ENCODE measurements around the gene MACROD2. TPM values are rescaled to one million over a fixed set of nuclear protein-coding genes. Genes with fewer than 3 reads are reported as not detected.
A peak's percentile ranks its signal among the peaks of the same experiment; 100 is the strongest.

Gene MACROD2
- total RNA-seq, 2 donors from 2014 or later = 0.94 to 10.4 TPM

GRCh38 chr20:15109494-15109893 is 1114.2 kb downstream of the MACROD2 start:
- H3K27ac ChIP-seq = no peak overlapping the region
- no peak overlapping the region for H3K4me3 ChIP-seq
- TF ChIP-seq CTCF (IDR thresholded peaks at IDR 0.05) = no peak
- H3K4me1 ChIP-seq = no peaks in the 10 kb centered on the region
- no peak for DNase-seq (ENCODE audit: low spot score)
- no peaks in the 10 kb centered on the region for H3K9me3 ChIP-seq
- no peaks in the 10 kb centered on the region for H3K27me3 ChIP-seq
- no peaks in the 10 kb centered on the region for H3K36me3 ChIP-seq

GRCh38 chr20:15111654-15112053 is 1116.3 kb downstream of the MACROD2 start:
- no peak overlapping the region for H3K27ac ChIP-seq
- H3K9me3 ChIP-seq = no peaks in the 10 kb centered on the region
- no peak overlapping the region for H3K4me3 ChIP-seq
- no peak for TF ChIP-seq CTCF (IDR thresholded peaks at IDR 0.05)
- H3K36me3 ChIP-seq = no peaks in the 10 kb centered on the region
- no peak for DNase-seq (ENCODE audit: low spot score)
- H3K4me1 ChIP-seq = no peaks in the 10 kb centered on the region
- H3K27me3 ChIP-seq = no peaks in the 10 kb centered on the region

- H3K27ac ChIP-seq = no peak overlapping the region
- no peaks in the 10 kb centered on the region for H3K27me3 ChIP-seq
- DNase-seq (ENCODE audit: low spot score) = no peak
- H3K4me3 ChIP-seq = no peak overlapping the region
- no peaks in the 10 kb centered on the region for H3K4me1 ChIP-seq
- no peaks in the 10 kb centered on the region for H3K36me3 ChIP-seq
- TF ChIP-seq CTCF (IDR thresholded peaks at IDR 0.05) = no peak
- H3K9me3 ChIP-seq = no peaks in the 10 kb centered on the region
Observed at GRCh38 chr20:15113144-15113773, 1117.9 kb downstream of the MACROD2 start.

GRCh38 chr20:15119852-15120487 is 1124.7 kb downstream of the MACROD2 start:
- no peaks in the 10 kb centered on the region for H3K27me3 ChIP-seq
- no peak overlapping the region for H3K27ac ChIP-seq
- H3K36me3 ChIP-seq = no peaks in the 10 kb centered on the region
- no peak for DNase-seq (ENCODE audit: low spot score)
- no peaks in the 10 kb centered on the region for H3K4me1 ChIP-seq
- no peaks in the 10 kb centered on the region for H3K9me3 ChIP-seq
- TF ChIP-seq CTCF (IDR thresholded peaks at IDR 0.05) = no peak
- no peak overlapping the region for H3K4me3 ChIP-seq

GRCh38 chr20:15122613-15123012 is 1127.3 kb downstream of the MACROD2 start:
- Histone ChIP-seq H3K36me3 (no peaks in the 10 kb centered on the region), H3K9me3 (no peaks in the 10 kb centered on the region), H3K27ac (no peak overlapping the region), H3K27me3 (no peaks in the 10 kb centered on the region), H3K4me3 (no peak overlapping the region), H3K4me1 (no peaks in the 10 kb centered on the region)
- TF ChIP-seq CTCF (IDR thresholded peaks at IDR 0.05) = no peak
- DNase-seq (ENCODE audit: low spot score) = no peak

- no peaks in the 10 kb centered on the region for H3K36me3 ChIP-seq
- no peaks in the 10 kb centered on the region for H3K4me1 ChIP-seq
- H3K4me3 ChIP-seq = no peak overlapping the region
- H3K27me3 ChIP-seq = no peaks in the 10 kb centered on the region
- no peak overlapping the region for H3K27ac ChIP-seq
- H3K9me3 ChIP-seq = no peaks in the 10 kb centered on the region
- peak in 1 of 2 donors; percentile 6 for TF ChIP-seq CTCF (IDR thresholded peaks at IDR 0.05)
- DNase-seq (ENCODE audit: low spot score) = no peak
Observed at GRCh38 chr20:15131176-15131575, 1135.9 kb downstream of the MACROD2 start.

All from right atrium auricular region (tissue), 2 donors.